ENCODE data around the gene JMY.

GRCh38 chr5:79333852-79334557 lies 98.1 kb downstream of the JMY start:
- TF ChIP-seq CTCF (optimal IDR thresholded peaks at IDR 0.05 in 1 of 3, IDR thresholded peaks at IDR 0.05 in 1 of 3, conservative IDR thresholded peaks at IDR 0.05 in 1 of 3; ENCODE audit: extremely low read depth in 1 of 3, insufficient read depth in 2 of 3, low read length in 3 of 3) (no peak), EZH2 (IDR thresholded peaks at IDR 0.05; ENCODE audit: low read length) (no peak)
